Activated CD4-positive, CD25-positive, alpha-beta regulatory T cell treated with anti-CD3 and anti-CD28 coated beads, Interleukin-2, amount 50 U/mL, for 16 hours (primary cell): ENCODE data around the gene DRAXIN.
A peak's percentile ranks its signal among the peaks of the same experiment; 100 is the strongest.

Experiments used
- DNase-seq: peaks from one replicate; pipeline ENCODE4 v3.0.0-alpha.2; 2020; ENCODE audit warnings: low read depth, low spot score

Gene DRAXIN

DNA sequence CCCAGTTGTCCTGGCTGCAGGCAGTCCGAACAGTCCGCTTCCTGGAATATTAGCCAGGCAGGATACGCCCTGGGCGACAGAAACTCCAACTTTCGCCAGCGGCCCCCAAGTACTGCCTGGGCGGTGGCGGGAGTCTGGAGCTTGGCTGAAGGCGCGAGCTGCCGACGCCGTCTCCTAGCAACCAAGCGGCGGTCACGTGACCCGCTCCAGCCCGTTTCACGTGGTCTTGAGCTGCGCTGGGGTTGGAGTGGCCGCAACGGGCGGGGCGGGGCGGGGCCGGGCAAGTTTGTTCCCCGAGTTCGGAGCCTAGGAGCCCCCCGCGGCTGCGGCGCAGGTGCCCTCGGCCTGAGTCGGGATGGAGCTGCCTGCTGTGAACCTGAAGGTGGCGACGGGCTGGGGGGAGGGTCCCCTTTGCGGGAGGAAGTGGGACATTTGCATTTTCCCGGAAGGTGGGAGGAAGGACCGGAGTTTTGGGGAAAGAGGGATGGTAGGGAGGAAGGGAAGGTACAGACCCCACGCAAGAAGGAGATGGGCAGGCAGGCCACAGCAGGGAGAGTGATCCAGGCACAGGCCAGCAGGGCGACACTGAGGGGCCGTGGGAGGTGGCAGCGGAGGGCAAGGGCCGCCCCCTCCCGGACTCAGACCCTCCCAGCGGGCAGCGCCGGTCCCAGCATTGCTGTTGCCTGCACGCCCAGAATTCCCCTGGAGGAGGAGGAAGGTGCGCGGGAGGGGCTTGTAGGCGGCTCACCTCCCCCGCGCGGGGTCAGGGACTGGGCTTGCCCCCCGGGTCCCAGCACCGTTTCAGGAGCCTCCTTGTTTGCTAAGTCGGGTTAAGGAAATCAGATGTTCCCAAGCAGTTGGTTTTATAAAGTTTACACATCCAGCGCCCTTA, 44.6 kb downstream of the DRAXIN start, which contains the start of gene AGTRAP:
TSS of gene AGTRAP (plus strand) at position 283 of the 892 bp plus-strand sequence. CDS start at position 356, 73 bp downstream.
- peak; percentile 62 for DNase-seq

DNA sequence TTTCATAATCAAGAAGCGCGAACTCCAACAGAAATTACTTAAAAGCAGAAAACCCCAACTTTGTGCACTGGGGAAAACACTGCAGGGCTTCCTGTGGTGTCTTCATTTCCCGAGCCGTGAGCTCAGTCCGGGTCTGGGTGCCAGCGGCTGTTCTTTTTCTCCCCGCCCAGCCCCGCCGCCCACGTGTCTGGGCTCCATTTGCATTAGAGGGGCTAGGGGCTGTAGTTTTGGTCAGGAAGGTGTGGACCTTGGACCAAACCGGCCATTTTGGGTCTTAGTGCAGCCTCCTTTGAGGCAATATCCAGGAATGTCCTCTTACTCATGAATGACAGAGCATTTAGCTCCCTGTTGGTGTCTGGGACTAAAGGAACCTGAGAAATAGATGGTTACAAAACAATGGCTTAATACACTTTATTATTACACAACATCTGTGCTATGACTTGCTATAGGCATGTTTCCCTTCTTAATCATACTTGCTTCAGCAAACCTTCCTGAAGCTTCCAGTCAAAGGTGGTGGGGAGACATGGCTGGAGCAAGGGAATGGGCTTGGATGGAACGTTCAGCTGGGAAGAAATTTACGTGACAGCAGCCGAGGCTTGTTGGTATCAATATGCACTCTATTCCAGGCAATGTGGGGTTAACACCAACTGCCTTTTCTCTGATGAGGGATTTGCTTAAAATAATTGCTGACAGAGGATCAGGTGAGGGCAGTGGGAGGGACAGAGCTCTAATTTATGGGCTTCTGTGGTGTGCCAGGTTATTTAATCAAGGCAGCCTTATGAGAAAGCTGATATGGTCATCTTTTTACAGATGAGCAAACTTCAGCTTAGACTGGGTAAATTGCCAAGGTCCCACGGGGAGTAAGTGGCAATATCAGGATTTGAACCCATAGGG, 45.5 kb downstream of the DRAXIN start:
- DNase-seq = no peak

- no peak for DNase-seq
These were observed 46.6 kb downstream of the DRAXIN start for GRCh38 chr1:11738096-11738495.

- no peak for DNase-seq
These were observed 47.3 kb downstream of the DRAXIN start for GRCh38 chr1:11738783-11739182.

- no peak for DNase-seq
These were observed 49.0 kb downstream of the DRAXIN start for GRCh38 chr1:11740258-11741192.

DNA sequence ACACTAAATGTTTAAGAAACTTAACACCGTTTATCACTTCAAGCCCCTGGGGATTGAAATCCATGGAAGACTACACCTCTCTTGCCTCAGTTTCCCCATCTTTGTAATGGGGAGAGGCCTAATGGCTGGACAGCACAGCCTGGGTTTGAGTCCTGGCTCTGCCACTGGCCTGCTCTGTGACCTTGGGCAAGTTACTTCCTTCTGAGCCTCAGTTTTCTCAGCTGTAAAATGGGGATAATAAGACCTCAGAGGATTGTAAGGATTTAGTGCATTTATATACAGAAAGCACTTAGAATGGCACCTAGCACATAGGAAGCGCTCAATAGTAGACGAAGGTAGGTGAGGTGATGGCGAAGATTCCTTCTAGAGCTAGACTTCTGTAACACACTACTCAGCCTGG, 50.0 kb downstream of the DRAXIN start:
- DNase-seq = no peak

GRCh38 chr1:11741919-11742558, 50.5 kb downstream of the DRAXIN start:
- no peak for DNase-seq

DNA sequence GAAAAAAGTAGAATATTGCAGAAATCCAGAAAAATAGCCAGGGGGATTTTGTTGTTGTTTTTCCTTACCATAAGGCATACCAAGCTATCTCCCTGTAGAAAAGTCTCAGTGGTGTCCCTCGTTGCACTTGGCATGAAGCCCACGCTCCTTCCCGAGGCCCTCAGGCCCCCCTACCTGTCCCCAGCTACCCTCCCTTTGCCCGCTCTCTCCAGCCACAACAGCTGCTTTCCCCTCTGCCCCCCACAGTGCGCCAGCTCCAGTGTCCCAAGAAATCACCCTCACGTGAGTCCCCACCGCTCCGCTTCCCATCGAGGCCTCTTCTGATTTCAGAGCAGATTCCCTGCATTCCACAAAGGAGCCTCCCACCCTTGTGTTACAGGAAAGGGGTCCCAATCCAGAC, 52.8 kb downstream of the DRAXIN start:
- DNase-seq = no peak

DNA sequence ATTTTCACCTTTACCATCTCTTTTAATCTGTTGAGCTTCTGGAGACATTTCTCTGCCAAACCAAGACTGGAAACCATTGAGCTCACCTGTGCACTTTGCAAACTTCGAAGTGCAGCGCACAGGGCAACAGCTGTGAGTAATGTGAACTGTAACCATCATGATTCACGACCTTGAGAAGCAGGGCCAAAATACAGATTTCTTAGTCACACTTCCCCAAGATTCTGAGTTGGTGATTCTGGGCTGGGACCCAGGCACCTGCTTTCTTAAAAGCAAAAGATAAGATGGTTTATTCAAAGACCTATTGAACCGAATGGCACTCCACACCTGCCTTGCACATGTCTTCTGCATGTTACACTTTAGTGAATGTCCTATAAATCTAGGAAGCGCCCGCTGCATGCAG, 54.6 kb downstream of the DRAXIN start:
- DNase-seq = no peak

DNA sequence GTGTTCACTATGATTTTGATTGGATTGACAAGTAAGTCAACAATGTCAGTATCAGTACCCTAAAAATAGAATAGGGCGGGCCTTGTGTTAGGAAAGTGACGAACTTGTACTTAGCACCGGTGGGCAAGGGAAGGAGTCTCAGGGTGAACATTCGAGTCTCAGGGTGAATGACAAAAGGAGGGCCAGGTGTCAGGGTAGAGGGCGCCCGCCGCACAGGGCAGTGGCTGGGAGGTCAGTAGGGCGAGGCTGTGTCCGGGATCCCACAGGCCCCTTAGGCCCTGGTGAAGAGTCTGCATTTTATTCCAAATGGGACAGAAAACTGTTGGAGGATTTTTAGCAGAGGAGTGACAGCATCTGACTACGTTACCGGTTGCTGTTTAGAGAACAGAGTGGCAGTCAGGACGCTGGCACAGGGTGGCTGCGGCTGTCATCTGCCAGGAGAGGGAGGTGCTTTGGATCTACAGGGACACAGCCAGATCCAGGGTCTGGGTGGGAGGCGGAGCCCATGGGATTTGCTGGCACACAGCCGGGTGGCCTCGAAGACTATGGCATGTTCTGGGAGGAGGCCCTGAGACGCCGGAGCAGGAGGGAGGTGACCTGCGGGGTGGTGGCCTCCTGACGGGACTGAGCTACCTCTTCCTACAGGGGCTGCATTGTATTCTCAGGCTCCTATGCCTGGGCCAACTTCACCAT, 55.4 kb downstream of the DRAXIN start:
- no peak for DNase-seq

DNA sequence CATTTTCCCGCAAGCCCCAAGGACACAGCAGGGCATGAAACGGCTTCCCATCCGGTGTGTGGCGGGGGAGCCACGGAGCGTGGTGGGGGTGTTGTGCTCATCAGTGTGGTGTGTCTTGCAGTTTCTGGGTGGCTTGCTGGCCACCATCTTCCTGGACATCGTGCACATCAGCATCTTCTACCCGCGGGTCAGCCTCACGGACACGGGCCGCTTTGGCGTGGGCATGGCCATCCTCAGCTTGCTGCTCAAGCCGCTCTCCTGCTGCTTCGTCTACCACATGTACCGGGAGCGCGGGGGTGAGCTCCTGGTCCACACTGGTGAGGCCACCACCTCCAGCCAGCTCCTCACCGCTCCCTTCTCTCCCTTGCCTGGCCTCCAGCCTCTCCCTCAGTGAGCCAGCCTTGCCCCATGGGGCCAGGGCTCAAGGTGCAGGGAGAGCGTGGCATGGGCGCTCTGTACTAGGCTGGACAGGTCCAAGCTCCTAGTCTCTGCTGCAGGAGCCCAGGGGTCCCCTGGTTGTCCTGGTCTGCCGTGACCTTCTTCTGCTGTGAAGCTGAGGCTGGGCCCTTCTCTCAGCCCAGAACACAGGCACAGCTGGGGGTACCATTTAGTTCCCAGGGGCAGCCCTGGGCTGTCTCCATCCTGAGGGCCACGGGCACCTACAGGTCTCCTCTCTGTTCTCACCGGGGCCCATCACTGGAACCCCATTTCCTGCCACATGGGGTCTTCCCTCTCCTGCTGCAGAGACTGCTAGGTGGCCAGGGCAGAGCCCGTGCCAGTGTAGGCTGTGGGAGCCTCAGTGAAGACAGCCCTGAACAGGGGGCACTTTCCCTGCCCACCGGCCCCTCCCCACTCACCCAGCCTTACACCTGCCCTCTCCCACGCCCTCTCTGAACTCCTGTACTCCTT, 57.0 kb downstream of the DRAXIN start:
- DNase-seq = no peak

GRCh38 chr1:11749203-11749689, 57.7 kb downstream of the DRAXIN start:
- DNase-seq = no peak

- DNase-seq = no peak
These were observed 58.5 kb downstream of the DRAXIN start for GRCh38 chr1:11749996-11750395.

DNA sequence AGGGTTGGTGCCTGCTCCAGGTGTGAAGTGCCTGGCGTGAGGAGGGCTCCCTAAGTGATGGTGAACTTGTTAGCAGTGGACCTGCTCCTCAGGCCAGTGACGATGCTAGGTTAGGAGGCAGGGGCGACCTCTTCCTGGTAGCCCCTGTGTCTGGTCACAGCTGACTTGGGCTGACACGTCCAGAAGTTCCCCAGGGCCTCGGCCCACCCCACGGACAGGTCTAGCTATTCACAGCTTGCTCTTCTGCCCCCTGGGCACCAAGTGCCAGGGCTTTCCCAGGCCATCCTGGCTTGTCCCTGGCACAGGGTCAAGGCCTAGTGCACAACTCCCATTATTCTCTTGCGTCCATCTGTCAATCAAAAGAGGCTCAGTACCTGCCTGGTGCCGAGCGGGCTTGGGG, 59.6 kb downstream of the DRAXIN start:
- DNase-seq = no peak

- DNase-seq = no peak
These were observed 61.0 kb downstream of the DRAXIN start for GRCh38 chr1:11752359-11753088.

- DNase-seq = no peak
These were observed 62.2 kb downstream of the DRAXIN start for GRCh38 chr1:11753555-11754208.

- no peak for DNase-seq
These were observed 65.5 kb downstream of the DRAXIN start for GRCh38 chr1:11757047-11757446.

GRCh38 chr1:11759791-11760190, 68.3 kb downstream of the DRAXIN start:
- DNase-seq = no peak
